Inferior parietal cortex (tissue), 1 donor: ENCODE data around the gene PPP1R18.
"Not testable (repeated sequence)": the region's sequence is repeated elsewhere in the genome, so short reads cannot be mapped to it uniquely, and the experiment has no call there.

Source experiments
- DNase-seq: peaks from one replicate; pipeline ENCODE4 v3.0.0-alpha.2; 2016; ENCODE audit errors: extremely low spot score

The PPP1R18 gene

DNA sequence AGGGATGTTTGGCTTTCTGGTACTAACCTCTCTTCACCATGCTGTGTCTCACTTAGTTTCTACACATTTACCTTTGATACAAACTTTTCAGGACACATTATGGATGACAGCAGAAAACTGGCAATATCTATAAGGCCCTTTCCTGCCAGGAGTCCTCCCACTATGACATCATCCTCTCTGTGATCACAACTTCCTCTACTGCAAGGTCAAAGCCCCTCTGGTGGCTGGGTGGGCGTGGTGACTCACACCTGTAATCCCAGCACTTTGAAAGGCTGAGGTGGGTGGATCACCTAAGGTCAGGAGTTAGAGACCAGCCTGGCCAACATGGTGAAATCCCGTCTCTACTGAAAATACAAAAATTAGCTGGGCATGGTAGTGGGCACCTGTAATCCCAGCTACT, 20.1 kb downstream of the PPP1R18 start:
- DNase-seq: not testable (repeated sequence)

DNA sequence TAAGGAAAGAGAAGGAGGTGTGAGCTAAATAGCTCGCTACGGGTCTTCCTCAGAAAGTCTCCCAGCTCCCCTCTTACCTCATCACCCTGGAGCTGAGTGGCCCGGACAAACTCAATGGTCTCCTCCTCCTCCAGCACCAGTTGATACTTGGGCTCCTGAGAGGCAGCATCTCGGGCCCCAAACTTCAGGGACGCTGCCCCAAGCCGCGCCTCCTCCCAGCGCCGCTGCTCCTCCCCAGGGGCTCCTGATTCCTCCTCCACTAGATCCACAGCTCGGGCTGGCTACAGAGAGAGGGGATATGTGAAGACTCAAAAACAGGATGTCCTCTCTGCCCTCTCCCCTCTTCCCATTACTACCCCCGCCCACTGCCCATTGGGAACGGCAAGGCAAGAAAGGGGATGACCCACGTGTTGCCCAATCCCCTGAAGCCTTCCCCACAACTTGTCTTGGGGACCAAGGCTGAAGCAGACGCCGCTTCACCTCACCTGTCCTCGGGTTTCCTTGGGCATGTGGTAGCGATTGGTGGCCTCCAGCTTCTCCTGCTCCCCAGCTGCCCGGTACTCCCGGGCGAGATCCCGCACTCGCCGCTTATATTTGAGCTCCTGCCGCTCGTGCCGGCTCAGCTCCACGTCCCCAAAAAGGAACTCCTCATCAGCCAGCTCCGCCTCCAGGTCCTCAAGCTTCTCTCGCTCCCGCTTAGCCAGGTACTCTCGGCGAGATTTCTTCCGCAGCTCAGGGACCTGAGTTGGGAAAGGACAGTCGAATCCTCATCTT, 21.3 kb downstream of the PPP1R18 start:
- DNase-seq: no peak

DNA sequence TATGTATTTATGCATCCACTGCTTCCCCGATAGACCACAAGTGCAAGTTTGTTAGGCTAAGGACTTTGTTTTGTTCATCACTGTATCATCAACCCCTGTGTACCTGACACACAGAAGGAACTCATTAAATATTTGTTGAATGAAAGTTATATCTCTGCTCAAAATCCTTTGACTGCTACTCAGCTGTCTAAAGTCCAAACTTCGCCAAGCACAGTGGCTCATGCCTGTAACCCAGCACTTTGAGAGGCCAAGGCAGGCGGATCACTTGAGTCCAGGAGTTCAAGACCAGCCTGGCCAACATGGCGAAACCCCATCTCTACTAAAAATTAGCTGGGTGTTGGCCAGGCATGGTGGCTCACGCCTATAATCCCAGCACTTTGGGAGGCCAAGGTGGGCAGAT, 28.5 kb downstream of the PPP1R18 start:
- not testable (repeated sequence) for DNase-seq

DNA sequence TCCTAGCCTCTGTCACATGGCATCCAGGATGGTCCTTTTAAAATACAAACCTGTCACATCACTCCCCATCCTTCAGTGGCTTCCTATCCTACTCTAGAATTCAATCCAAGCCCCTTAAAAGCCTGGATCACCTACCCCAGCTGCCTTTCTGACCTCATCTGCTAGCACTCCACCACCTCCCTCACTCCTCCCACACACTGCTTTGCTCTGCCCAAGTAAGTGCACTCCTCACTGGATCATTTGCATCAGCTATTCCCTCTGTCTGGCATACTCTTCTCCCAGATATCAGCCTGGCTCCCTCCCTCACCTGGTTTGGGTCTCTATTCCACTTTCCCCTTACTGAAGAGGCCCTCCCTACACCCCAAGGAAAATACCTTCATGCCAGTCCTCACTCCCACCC, 29.0 kb downstream of the PPP1R18 start:
- DNase-seq: no peak

DNA sequence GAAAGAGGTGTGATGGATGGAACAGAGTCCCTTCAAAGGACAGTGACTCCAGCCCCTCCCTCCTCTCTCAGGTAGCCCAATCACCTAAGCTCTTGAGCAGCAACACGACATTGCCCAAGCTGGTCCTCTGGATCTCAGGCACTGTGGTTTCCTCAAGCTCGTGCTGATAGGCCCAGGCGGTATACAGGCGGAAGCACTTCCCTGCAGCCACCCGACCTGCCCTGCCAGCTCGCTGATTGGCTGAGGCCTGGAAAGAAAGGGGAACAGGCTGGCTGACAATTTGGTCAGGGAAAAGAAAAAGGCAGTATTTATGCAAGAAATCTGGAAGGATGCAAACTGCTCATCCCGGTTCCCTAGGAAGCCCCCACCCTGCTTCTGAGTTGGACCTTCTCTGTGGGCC, 29.9 kb downstream of the PPP1R18 start:
- no peak for DNase-seq

DNA sequence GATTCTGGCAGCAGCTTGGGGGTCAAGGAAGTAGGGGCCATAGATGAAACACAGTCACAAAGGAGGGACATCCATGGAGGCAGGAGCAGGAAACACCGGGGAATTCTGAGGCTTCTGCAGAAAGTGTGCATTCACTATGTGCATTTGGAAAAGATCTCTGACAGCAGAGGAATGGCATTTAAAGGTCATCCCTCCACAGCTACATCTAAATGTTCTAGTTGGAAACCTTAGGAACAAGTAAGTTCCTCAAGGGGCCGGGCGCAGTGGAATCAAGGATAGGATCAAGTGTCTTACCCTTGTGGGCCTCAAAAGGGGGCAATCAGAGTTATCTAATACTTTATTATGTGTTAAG, 30.7 kb downstream of the PPP1R18 start:
- DNase-seq: no peak

DNA sequence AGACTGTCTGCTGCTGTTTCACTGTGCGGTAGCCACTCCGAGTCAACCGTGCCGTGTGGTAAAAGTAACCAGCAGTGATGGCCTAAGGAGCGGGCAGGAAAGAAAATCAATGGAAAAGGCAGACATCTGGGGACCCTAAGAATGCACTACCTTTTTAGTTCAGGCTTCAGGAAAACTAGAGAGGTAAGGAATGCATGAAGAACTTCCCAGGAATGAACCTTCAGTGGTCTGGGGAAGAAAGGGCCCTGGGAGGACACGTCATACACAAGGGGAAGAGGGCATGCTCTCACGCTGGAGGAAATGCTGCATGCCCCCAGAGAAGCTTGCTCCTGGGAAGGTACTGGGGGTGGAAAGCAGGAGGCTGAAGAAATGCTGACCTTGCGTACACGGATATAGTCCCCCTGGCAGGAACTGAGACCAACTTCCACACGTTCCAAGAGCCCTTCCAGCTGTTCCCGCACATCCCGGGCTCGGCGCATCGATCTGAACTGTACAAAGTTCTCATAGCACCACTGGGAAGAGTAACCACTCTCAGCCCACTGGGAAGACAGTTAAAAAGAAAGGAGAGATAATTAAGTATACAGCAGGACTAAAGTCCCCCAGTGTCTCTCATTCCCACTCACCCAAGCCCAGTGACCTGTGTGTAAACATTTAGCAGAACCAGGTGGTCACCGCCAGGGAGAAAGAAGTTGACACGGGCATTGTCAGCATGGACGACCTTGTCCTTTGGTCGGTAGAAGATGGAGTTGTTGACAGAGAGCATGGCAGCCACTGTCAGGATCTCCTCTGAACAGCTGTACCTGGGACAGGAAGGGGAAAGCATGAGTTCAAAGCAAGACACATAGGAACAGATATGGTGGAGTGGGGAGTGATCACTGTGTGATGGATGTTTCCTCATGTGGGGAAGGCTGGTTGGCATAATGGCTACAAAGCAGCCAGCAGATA, 31.4 kb downstream of the PPP1R18 start:
- DNase-seq: no peak

DNA sequence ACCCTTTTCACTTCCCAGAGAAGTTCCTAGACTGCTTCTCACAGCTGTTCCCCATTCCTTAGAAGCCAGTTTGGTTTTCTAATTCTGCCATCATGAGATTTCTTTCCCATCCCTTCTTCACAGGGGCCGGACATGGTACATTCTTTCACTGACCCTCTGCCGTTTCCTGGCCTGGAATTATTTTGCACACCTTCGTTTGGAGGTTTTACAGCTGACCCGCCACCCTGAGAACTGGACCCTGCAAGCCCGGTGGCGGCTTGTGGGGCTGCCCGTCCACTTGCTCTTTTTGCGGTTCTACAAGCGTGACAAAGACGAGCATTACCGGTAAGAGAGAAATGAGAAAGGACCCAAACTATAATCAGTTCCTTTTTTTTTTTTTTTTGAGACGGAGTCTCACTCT, 35.3 kb downstream of the PPP1R18 start:
- no peak for DNase-seq

DNA sequence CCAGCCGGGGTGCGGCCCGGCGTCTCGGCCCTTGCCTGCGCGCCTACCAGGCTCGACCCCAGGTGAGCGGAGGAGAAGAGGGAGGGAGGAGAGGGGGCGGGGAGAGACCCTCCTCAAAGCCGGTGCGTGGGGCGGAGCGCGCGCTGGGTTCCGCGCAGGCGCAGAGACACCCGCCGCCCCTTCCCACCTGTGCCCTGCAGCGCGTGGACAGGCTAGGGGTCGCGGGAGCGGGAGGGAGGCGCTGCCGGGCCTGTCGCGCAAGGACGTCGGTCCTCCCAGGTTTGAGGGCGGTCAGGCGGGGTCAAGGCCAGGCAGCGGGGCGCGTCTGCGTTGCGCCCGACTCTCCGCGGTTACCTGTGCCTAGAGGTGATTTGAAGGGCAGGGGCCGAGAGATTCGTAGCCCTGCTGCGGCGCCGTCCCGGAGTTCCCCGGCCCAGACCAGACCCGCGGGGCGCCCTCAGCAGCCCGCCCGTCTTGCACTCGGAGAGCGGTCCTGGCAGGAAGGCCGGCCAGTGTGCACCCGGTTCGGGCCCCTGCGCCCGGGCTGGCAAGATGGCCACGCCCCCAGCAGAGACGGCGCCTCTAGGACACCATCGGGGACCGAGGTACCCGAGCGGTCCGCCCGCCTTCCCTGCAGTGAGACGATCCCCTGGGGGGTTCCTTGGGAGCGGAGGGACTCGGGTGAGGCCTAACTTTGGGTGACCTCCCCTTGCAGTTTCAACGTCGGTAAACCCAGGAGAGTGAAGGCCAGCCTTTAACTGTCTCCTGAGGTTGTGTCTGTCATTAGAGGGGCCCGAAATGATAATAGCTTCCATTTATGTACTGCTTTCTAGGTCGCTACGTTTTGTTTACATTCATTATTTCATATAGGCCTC, 39.0 kb downstream of the PPP1R18 start:
- peak; percentile 46 for DNase-seq

DNA sequence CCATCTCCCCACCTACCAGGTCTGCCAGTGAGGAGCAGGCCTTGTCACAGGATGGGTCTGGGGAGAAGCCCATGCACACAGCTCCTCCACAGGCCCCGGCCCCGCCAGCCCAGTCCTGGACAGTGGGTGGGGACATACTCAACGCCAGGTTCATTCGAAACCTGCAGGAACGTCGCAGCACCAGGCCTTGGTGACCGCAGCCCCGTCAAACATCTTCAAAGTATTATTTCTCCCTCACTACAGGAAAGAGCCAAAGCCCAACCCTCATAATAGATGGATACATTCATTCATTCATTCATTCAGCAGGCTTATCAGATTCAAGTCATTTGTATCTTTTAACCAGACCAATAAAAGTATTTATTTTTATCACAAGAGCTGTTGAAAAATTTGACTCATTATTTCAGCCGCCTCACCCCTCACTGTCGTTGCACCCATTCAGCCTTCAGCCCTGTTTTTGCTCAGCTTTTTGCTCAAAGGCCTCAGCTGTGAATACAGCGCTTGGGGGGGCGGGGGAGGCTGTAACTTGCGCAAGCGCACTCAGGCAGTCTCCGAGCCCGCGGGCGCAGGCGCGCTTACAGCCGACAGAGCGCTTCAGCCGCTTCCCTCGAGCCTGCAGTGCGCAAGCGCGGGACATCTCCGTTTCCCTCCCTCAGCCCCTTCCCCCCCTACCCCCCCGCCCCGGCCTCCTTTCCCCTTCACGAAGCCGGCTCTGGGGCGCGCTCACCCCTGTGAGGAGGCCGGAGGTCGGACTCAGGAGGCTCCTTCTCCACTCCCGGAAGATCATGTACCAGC, 39.8 kb downstream of the PPP1R18 start, which contains the start of gene C6orf136:
Gene C6orf136, plus strand, starts transcription at position 684 of the 792 bp plus-strand sequence. Its CDS starts 99 bp downstream, at position 783.
- peak; percentile 93 for DNase-seq

DNA sequence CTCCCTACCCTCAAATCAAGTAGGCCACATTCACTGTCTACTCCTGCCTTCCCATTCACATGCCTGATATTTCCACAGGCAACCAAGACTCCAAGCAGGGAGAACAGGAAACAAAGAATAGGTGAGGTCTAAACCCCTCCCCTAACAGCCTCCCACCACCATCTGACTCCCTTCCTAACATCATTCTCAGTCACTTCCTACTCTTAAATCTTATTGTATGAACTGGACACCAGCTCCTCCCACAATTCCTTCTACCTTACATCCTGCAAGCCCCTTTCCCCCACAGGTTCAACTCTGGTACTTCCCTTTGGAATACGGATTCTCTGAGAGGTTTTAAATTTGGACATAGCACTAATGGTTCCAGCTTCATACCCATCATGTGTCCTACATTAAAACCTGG, 40.5 kb downstream of the PPP1R18 start:
- no peak for DNase-seq

DNA sequence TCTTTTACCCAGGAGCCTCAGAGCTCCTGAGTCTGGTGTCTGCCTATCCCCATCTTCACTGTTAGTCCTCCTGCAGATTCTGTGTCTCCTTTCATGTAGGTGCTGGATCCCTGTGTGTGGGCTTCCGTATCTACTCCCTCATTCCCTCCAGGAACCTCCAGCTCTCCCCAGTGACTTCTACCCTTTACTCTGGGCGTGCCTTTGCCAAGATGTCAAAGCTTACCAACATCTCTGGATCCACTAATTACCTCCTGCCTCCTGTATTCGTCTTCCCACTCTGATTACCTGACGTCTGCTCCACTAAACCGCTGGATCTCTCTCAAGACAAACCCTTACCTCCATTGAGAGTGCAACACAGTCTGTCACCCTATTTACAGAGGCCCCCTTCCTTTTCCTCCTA, 41.7 kb downstream of the PPP1R18 start:
- DNase-seq: no peak

DNA sequence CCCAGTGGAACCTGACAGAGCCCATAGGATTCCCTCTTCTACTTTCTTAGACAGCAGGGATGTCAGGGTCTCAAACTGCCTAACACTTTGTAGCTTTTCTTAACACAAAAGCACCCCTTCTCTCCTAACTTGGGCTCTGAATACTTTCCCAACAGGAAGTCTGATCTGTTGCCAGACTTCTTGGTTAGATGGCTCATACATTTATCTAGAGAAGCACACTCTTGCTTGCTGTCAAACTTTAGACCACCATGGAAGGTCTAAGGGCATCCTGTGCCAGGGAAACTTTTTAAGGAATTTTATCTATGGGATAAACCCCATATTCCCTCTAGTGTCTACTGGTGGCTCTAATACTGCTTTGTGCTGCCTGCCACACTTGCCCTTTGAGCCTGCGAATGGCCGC, 42.8 kb downstream of the PPP1R18 start:
- no peak for DNase-seq

DNA sequence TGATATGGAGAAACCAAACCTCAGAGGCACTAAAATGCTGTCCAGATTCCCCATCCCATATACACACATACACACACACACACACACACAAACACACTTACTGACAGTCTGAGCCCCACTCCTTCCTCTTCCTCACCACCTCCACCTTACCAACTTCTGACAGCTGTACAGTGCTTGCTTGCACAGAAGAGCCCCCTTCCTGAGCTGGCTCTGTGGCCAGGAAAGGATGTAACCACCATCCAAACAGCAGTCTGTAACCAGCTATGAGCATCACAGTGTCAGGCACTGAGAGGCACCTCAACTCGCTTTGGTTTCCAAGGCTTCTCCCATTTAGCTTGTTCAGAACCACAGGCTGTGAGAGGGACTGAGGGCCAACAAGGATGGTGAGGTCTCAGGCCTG, 45.4 kb downstream of the PPP1R18 start:
- DNase-seq: no peak

DNA sequence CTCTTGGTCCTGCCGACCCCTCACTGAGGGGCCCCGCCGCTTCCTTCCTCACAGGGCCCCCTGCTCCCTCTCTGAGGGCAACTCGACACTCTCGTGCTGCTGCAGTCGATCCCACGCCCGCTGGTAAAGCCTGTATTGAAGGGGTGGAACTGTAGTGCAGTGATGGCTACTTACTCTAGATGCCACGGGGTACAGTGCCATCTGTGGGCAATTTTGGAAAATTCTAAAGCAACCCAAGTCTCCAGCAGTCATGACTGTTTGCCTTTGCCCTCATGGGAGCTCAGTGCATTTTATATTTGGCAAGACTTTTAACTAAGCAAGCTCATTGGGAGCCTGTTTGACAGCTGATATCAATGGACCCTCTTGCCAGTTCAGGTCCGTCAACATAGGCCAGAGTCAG, 46.0 kb downstream of the PPP1R18 start:
- no peak for DNase-seq

DNA sequence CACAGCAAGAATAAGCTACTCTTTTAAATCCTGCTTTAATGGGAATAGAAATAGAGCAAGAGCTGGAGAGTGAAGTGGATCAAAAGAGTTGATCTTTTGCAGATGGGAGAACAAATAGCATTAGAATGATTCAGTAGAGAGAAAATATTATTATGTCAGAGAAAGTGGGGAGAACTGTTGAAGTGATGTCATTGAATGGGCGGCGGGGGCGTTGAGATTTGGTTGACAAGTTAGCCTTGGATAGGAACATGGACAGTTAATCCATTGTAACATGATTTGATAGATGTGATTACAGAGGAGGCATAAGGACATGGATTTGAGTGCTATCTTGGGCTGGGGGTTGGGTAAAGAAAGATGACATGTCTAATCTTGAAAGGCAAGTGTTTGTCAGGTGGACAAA, 50.6 kb downstream of the PPP1R18 start:
- no peak for DNase-seq

DNA sequence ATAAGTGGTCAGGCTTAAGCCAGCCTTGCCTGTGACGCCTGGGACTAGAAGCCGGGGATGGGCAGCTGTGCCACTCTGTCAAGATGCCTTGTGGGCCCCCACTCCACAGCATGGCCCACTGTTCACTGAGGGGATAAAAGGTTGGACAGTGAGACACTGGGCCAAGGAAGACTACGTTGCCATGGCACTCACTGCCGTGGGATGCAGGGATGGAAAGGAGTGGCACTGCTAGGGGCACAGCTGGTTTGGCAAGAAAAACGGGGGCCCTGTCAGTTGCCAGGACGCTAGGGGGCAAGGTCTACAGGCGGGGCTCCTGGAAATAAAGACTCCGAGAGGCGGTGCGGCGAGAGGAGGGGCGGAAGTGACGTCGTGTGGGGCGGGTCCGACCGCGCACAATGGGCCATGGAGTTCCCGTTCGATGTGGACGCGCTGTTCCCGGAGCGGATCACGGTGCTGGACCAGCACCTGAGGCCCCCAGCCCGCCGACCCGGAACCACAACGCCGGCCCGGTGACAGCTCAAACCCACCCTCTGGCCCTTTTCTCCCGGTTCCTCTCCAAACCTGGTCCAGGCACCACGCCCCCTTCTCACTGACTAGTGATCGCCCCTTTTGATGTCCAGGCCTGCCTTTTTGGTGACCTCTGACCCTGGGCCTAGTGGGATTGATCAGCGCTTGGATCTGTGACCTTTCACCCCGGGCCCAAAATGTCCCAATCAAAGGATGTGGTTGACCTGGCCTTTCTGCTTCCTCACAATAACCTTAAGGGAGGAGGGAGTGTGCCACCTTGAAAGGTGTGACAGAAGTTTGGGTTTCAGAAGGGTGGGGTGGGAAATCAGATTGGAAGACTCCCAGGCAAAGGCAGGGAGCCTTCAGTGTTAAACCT, 59.7 kb downstream of the PPP1R18 start, which contains the start of gene ATAT1:
Gene ATAT1, plus strand, starts transcription at position 391 of the 883 bp plus-strand sequence.
- peak; percentile 84 for DNase-seq
